Thoracic aorta (tissue), 2 donors: ENCODE measurements around the gene GIGYF2. TPM values are rescaled to one million over a fixed set of nuclear protein-coding genes. Genes with fewer than 3 reads are reported as not detected.

ENCODE experiments used
- ATAC-seq: fragments of 150-250 bp; one replicate; pipeline ENCODE4 v1.8.0; 2017; ENCODE audit warnings: low read depth; ENCODE audit not compliant: insufficient number of reproducible peaks, low FRiP score
- DNase-seq: peaks from one replicate; pipeline ENCODE4 v3.0.0-alpha.2; 2020; ENCODE audit warnings: low spot score
- H3K27ac ChIP-seq, 2 donors: fragments of 200-600 bp; sonication (generic); 1 replicate in 1 of 2; 2 replicates in 1 of 2; pipeline ENCODE4 v1.5.1; 2016; ENCODE audit warnings: mild to moderate bottlenecking in 2 of 2, moderate library complexity in 2 of 2
- H3K27me3 ChIP-seq: fragments of 200-600 bp; sonication (generic); replicated peaks from 2 replicates; pipeline ENCODE4 v1.6.0; 2016; ENCODE audit warnings: mild to moderate bottlenecking; ENCODE audit not compliant: insufficient read depth
- H3K36me3 ChIP-seq: fragments of 200-600 bp; sonication (generic); one replicate; pipeline ENCODE4 v1.5.1; 2016
- H3K4me1 ChIP-seq, 2 donors: fragments of 200-600 bp; sonication (generic); 1 replicate in 1 of 2; 2 replicates in 1 of 2; pipeline versions ENCODE4 v1.5.1 to v1.6.0; 2016; ENCODE audit warnings: low read depth in 2 of 2, mild to moderate bottlenecking in 1 of 2; ENCODE audit not compliant: control insufficient read depth in 1 of 2
- H3K4me3 ChIP-seq: fragments of 200-600 bp; sonication (generic); 2 replicates; pipeline ENCODE4 v1.5.1; 2016; ENCODE audit warnings: mild to moderate bottlenecking
- H3K9me3 ChIP-seq: fragments of 200-600 bp; sonication (generic); 2 replicates; pipeline ENCODE4 v1.5.1; 2016
- CTCF ChIP-seq: fragments of 200-600 bp; sonication (generic); IDR thresholded peaks from one replicate; pipeline ENCODE4 v1.5.1; 2019; ENCODE audit warnings: antibody characterized with exemption
- total RNA-seq, 2 donors: library from RNA; depleted of rRNA; stranded (reverse); fragments of >200 nt; gene quantifications; one replicate each; pipeline versions ENCODE4 v1.1.0 to v1.2.3, GENCODE V29; 2016

GIGYF2 gene
- total RNA-seq, 2 donors from 2014 or later, result 54.7 to 121 TPM

GRCh38 chr2:232894251-232894650 is 197.1 kb downstream of the GIGYF2 start:
- Histone ChIP-seq H3K27ac (no peak overlapping the region), H3K27me3 (no peaks in the 10 kb centered on the region), H3K4me1 (peaks cover 0 to 7% of the 10 kb centered on the region in 2 donors), H3K9me3 (no peaks in the 10 kb centered on the region), H3K4me3 (no peak overlapping the region), H3K36me3 (no peaks in the 10 kb centered on the region)
- ATAC-seq (no peak), DNase-seq (no peak)
- TF ChIP-seq CTCF, result no peak

GRCh38 chr2:232894746-232895145 is 197.6 kb downstream of the GIGYF2 start:
- Histone ChIP-seq H3K9me3 (no peaks in the 10 kb centered on the region), H3K4me3 (no peak overlapping the region), H3K27me3 (no peaks in the 10 kb centered on the region), H3K36me3 (no peaks in the 10 kb centered on the region), H3K27ac (no peak overlapping the region), H3K4me1 (peaks cover 0 to 7% of the 10 kb centered on the region in 2 donors)
- ATAC-seq (no peak), DNase-seq (no peak)
- TF ChIP-seq CTCF, result no peak

- ATAC-seq, result no peak
- H3K27ac ChIP-seq, result no peak overlapping the region
- H3K4me1 ChIP-seq, result peaks cover 0 to 3% of the 10 kb centered on the region in 2 donors
- TF ChIP-seq CTCF, result no peak
- H3K36me3 ChIP-seq, result no peaks in the 10 kb centered on the region
- no peaks in the 10 kb centered on the region for H3K27me3 ChIP-seq
- DNase-seq, result no peak
- no peak overlapping the region for H3K4me3 ChIP-seq
- no peaks in the 10 kb centered on the region for H3K9me3 ChIP-seq
These were observed 199.0 kb downstream of the GIGYF2 start for GRCh38 chr2:232896111-232896510.

- DNase-seq (no peak), ATAC-seq (no peak)
- Histone ChIP-seq H3K4me1 (no peaks in the 10 kb centered on the region), H3K27ac (no peak overlapping the region), H3K9me3 (no peaks in the 10 kb centered on the region), H3K4me3 (no peak overlapping the region), H3K27me3 (no peaks in the 10 kb centered on the region), H3K36me3 (no peaks in the 10 kb centered on the region)
- TF ChIP-seq CTCF, result no peak
These were observed 199.8 kb downstream of the GIGYF2 start for GRCh38 chr2:232896720-232897597.

- H3K4me1 ChIP-seq, result no peaks in the 10 kb centered on the region
- H3K36me3 ChIP-seq, result no peaks in the 10 kb centered on the region
- H3K27ac ChIP-seq, result no peak overlapping the region
- DNase-seq (no peak), ATAC-seq (no peak)
- TF ChIP-seq CTCF, result no peak
- H3K4me3 ChIP-seq, result no peak overlapping the region
- no peaks in the 10 kb centered on the region for H3K27me3 ChIP-seq
- no peaks in the 10 kb centered on the region for H3K9me3 ChIP-seq
These were observed 200.7 kb downstream of the GIGYF2 start for GRCh38 chr2:232897598-232898408.
